PFSK-1 (cell line): ENCODE measurements around the gene CAPSL.

Experiments used
- FOXP2 ChIP-seq: optimal IDR thresholded peaks from 2 replicates; pipeline ENCODE3; 2011; ENCODE audit warnings: borderline replicate concordance, control low read depth, inconsistent platforms; ENCODE audit not compliant: insufficient read depth; ENCODE audit errors: extremely low read length, extremely low read depth
- POLR2AphosphoS5 ChIP-seq: IDR thresholded peaks from 2 replicates; pipeline ENCODE4 v1.6.1; 2012; ENCODE audit warnings: low read depth, mild to moderate bottlenecking, control low read depth, low read length, moderate library complexity
- SIN3A ChIP-seq: IDR thresholded peaks from 2 replicates; pipeline ENCODE4 v1.6.1; 2012; ENCODE audit warnings: mild to moderate bottlenecking, low read length, moderate library complexity, borderline replicate concordance; ENCODE audit not compliant: insufficient read depth
- TAF1 ChIP-seq: IDR thresholded peaks from 2 replicates; pipeline ENCODE4 v1.6.1; 2012; ENCODE audit warnings: low read length, control low read depth, borderline replicate concordance; ENCODE audit not compliant: insufficient read depth
- TF ChIP-seq, protein P1 (sequence below), 2 experiments: IDR thresholded peaks; 2 replicates each; pipeline versions ENCODE4 v1.6.1 to v1.8.0; 2011 to 2012; ENCODE audit warnings: low read depth in 2 of 2, low read length in 2 of 2, control low read depth in 1 of 2, inconsistent platforms in 1 of 2, mild to moderate bottlenecking in 1 of 2, moderate library complexity in 1 of 2; ENCODE audit not compliant: insufficient read depth in 1 of 2

CAPSL gene

DNA sequence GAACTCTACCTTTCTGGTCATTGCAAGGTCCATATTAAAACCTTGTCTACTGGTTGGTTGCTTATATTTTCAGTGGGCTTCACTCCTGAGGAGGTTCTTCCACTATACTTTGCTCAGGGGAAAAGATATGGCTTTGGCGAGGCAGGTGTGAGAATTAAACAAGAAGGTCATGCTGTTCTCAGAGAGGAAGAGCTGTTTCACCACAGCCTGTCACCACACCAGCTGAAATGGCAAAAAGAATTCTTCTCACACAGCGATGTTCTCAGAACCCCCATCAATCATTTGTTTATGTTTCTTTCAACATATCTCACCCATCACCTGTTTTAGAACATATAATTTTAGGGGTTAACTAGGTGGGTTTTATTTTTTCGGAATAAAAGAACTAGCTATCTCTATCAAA lies 38.6 kb downstream of the CAPSL start:
- TF ChIP-seq, protein P1, sequence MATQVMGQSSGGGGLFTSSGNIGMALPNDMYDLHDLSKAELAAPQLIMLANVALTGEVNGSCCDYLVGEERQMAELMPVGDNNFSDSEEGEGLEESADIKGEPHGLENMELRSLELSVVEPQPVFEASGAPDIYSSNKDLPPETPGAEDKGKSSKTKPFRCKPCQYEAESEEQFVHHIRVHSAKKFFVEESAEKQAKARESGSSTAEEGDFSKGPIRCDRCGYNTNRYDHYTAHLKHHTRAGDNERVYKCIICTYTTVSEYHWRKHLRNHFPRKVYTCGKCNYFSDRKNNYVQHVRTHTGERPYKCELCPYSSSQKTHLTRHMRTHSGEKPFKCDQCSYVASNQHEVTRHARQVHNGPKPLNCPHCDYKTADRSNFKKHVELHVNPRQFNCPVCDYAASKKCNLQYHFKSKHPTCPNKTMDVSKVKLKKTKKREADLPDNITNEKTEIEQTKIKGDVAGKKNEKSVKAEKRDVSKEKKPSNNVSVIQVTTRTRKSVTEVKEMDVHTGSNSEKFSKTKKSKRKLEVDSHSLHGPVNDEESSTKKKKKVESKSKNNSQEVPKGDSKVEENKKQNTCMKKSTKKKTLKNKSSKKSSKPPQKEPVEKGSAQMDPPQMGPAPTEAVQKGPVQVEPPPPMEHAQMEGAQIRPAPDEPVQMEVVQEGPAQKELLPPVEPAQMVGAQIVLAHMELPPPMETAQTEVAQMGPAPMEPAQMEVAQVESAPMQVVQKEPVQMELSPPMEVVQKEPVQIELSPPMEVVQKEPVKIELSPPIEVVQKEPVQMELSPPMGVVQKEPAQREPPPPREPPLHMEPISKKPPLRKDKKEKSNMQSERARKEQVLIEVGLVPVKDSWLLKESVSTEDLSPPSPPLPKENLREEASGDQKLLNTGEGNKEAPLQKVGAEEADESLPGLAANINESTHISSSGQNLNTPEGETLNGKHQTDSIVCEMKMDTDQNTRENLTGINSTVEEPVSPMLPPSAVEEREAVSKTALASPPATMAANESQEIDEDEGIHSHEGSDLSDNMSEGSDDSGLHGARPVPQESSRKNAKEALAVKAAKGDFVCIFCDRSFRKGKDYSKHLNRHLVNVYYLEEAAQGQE (IDR thresholded peaks at IDR 0.05; ENCODE audit: insufficient read depth in 1 of 2, low read depth in 2 of 2, low read length in 2 of 2), result no peak
- no peak for TF ChIP-seq FOXP2
- TF ChIP-seq TAF1, result no peak
- no peak for TF ChIP-seq SIN3A
- no peak for TF ChIP-seq POLR2AphosphoS5

GRCh38 chr5:35898952-35899660 lies 39.3 kb downstream of the CAPSL start:
- TF ChIP-seq, protein P1 (IDR thresholded peaks at IDR 0.05; ENCODE audit: insufficient read depth in 1 of 2, low read depth in 2 of 2, low read length in 2 of 2), result no peak
- TF ChIP-seq SIN3A (no peak), TAF1 (no peak), FOXP2 (no peak)

- TF ChIP-seq TAF1 (no peak), SIN3A (no peak), FOXP2 (no peak)
- TF ChIP-seq, protein P1 (IDR thresholded peaks at IDR 0.05; ENCODE audit: insufficient read depth in 1 of 2, low read depth in 2 of 2, low read length in 2 of 2), result no peak
These were observed 44.3 kb downstream of the CAPSL start for GRCh38 chr5:35894131-35894530.

DNA sequence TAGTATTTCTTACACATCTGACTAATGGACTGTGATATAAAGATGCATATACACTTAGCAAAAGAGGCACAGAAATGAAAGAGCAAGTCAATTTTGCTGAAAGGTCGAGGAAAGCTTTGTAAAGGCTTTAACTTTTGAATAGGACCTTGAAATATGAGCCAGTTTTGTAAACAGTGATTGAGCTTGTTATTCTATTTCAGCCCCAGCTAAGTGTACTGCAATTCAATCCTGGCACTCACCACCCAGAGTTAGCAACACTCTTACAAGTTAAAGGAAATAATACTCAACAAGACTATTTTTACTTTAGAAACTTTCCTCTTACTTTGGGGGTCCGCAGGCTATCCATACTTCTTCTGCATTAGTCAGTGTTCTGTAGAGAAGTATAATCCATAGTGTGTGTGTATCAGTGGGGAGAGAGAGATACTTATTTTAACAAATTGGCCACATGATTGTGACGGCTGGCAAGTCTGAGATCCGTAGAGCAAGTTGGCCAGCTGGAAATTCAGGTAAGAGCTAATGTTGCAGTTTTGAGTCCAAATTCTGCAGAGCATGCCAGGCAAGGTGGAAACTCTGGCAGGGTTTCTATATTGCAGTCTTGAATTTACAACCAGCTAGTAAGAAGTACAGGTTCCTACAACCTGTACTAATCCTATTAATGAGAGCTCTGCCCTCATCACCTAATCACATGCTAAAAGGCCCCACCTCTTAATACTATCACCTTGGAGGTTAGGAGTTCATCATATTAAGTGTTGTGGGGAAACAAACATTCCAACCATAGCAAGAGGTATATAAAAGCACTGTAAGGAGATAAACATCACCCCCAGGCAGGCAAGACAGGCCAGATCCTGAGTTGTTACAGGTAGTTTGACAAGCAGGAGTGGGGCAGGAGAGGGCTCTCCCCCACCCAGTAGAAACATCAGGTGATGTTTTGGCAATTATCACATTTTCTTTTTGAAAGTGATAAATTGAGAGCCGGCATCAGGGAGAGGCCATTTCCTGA lies 48.1 kb downstream of the CAPSL start:
- TF ChIP-seq FOXP2 (no peak), SIN3A (no peak), POLR2AphosphoS5 (no peak), TAF1 (no peak)
- TF ChIP-seq, protein P1 (IDR thresholded peaks at IDR 0.05; ENCODE audit: insufficient read depth in 1 of 2, low read depth in 2 of 2, low read length in 2 of 2), result no peak
